ENCODE measurements around the gene LHFPL6.

DNA sequence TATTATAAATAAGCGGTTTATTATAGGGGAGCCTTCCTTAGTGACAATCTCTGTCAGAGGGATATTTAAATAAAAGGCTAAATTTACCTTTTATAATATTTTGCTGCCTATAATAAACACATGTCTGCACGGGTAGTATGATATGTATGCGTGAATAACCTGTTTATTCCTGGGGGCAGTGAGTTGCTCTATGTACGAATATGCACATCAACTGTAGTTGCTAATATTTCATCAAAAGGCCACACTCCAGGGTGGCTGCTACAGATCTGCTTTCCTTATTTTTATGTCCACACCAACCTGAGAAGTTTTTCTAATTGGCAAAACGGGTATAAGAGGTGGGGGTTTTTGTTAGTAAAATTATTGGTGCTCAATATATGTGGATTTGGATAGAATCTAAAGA, 192.0 kb downstream of the LHFPL6 start:
- TF ChIP-seq, protein P1, sequence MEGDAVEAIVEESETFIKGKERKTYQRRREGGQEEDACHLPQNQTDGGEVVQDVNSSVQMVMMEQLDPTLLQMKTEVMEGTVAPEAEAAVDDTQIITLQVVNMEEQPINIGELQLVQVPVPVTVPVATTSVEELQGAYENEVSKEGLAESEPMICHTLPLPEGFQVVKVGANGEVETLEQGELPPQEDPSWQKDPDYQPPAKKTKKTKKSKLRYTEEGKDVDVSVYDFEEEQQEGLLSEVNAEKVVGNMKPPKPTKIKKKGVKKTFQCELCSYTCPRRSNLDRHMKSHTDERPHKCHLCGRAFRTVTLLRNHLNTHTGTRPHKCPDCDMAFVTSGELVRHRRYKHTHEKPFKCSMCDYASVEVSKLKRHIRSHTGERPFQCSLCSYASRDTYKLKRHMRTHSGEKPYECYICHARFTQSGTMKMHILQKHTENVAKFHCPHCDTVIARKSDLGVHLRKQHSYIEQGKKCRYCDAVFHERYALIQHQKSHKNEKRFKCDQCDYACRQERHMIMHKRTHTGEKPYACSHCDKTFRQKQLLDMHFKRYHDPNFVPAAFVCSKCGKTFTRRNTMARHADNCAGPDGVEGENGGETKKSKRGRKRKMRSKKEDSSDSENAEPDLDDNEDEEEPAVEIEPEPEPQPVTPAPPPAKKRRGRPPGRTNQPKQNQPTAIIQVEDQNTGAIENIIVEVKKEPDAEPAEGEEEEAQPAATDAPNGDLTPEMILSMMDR (IDR thresholded peaks at IDR 0.05; ENCODE audit: insufficient read depth, low read depth, low read length), result no peak
- TF ChIP-seq EZH2 (IDR thresholded peaks at IDR 0.05; ENCODE audit: insufficient read depth, low read length), result no peak

Data from astrocyte (in vitro differentiated cells and primary cell).